GOT3 (cell line): ENCODE results near the gene MTERF1.
"Not testable (repeated sequence)": the region's sequence is repeated elsewhere in the genome, so short reads cannot be mapped to it uniquely, and the experiment has no call there.

Experiments
- DNase-seq: peaks from one replicate; lab custom pipeline; 2025; ENCODE audit warnings: mixed read lengths; lab: John Stamatoyannopoulos, UW

MTERF1 gene

GRCh38 chr7:91883676-91884362 lies 3.3 kb upstream of the MTERF1 start:
- DNase-seq = no peak

- DNase-seq = no peak
These were observed 488 bp downstream of the MTERF1 start for GRCh38 chr7:91880016-91880412.

GRCh38 chr7:91876391-91877133 lies 3.9 kb downstream of the MTERF1 start:
- no peak for DNase-seq

- no peak for DNase-seq
These were observed 4.7 kb downstream of the MTERF1 start for GRCh38 chr7:91875851-91876250.

- no peak for DNase-seq
These were observed 7.6 kb downstream of the MTERF1 start for GRCh38 chr7:91872928-91873327.

GRCh38 chr7:91872069-91872468 lies 8.4 kb downstream of the MTERF1 start:
- no peak for DNase-seq

GRCh38 chr7:91869661-91870060 lies 10.8 kb downstream of the MTERF1 start:
- no peak for DNase-seq

- no peak for DNase-seq
These were observed 13.8 kb downstream of the MTERF1 start for GRCh38 chr7:91866599-91867148.

GRCh38 chr7:91865511-91865910 lies 15.0 kb downstream of the MTERF1 start:
- DNase-seq = no peak

- not testable (repeated sequence) for DNase-seq
These were observed 15.9 kb downstream of the MTERF1 start for GRCh38 chr7:91864604-91865003.

GRCh38 chr7:91864070-91864469 lies 16.4 kb downstream of the MTERF1 start:
- DNase-seq = no peak

- DNase-seq = no peak
These were observed 28.2 kb downstream of the MTERF1 start for GRCh38 chr7:91852263-91852741.

- DNase-seq = no peak
These were observed 30.0 kb downstream of the MTERF1 start for GRCh38 chr7:91850455-91850854.

GRCh38 chr7:91847876-91848588 lies 32.5 kb downstream of the MTERF1 start:
- no peak for DNase-seq

GRCh38 chr7:91847231-91847630 lies 33.3 kb downstream of the MTERF1 start:
- no peak for DNase-seq

- no peak for DNase-seq
These were observed 34.1 kb downstream of the MTERF1 start for GRCh38 chr7:91846436-91846835.

- no peak for DNase-seq
These were observed 36.7 kb downstream of the MTERF1 start for GRCh38 chr7:91843831-91844230.

GRCh38 chr7:91838439-91838838 lies 42.1 kb downstream of the MTERF1 start:
- no peak for DNase-seq

GRCh38 chr7:91837397-91838070 lies 43.0 kb downstream of the MTERF1 start:
- no peak for DNase-seq

- no peak for DNase-seq
These were observed 44.6 kb downstream of the MTERF1 start for GRCh38 chr7:91835826-91836368.

- DNase-seq = no peak
These were observed 45.2 kb downstream of the MTERF1 start for GRCh38 chr7:91835091-91835825.
